HepG2 (cell line): ENCODE measurements around the gene CBY2. TPM values are rescaled to one million over a fixed set of nuclear protein-coding genes. Genes with fewer than 3 reads are reported as not detected.

Experiments
- ATAC-seq: fragments of 200-7000 bp; cut with Tn5 transposase; 3 replicates; pipeline ENCODE4 v1.9.1; 2020; ENCODE audit warnings: mild to moderate bottlenecking, moderate library complexity
- BruUV-seq: library from RNA; stranded (reverse); fragments of 400-500 nt; replicated peaks from 2 replicates; lab custom pipeline; 2021; lab: Mats Ljungman, UMichigan
- CTCF ChIA-PET: fragments of 300-600 bp; formaldehyde crosslinking; extraction: SDS; loops from one replicate; lab custom pipeline; 2021; ENCODE audit warnings: low total read pairs, inconsistent platforms, low intra/inter-chr PET ratio; lab: Yijun Ruan, JAX
- POLR2A ChIA-PET: fragments of 350-600 bp; sonication (Branson Sonifier 250); formaldehyde crosslinking; loops from one replicate; lab custom pipeline; 2020; ENCODE audit warnings: antibody characterized with exemption, inconsistent platforms; lab: Yijun Ruan, JAX
- DNase-seq: peaks from one replicate; pipeline ENCODE4 v3.0.0-alpha.2; 2015; ENCODE audit warnings: low spot score
- FAIRE-seq: peaks from 3 replicates; lab custom pipeline; 2011; peaks lifted over from hg19 to GRCh38; lab: Jason Lieb, UNC
- H2AFZ ChIP-seq: one replicate; pipeline ENCODE4 v1.6.1; 2011; ENCODE audit warnings: low read length, inconsistent platforms
- H3K27ac ChIP-seq: fragments of 300-600 bp; 3 replicates; pipeline ENCODE4 v1.8.0; 2011; ENCODE audit warnings: mixed run types, mild to moderate bottlenecking, mixed read lengths, low read length, inconsistent platforms; ENCODE audit not compliant: insufficient read depth; ENCODE audit errors: extremely low read length
- H3K27me3 ChIP-seq, 2 experiments: fragments of 200-600 bp in 1 of 2; 2 replicates in 1 of 2; 3 replicates in 1 of 2; pipeline versions ENCODE4 v1.6.0 to v1.8.0; 2011; ENCODE audit warnings: low read length in 2 of 2, mild to moderate bottlenecking in 2 of 2, moderate library complexity in 2 of 2, inconsistent platforms in 1 of 2; ENCODE audit not compliant: insufficient read depth in 2 of 2, control insufficient read depth in 1 of 2
- H3K36me3 ChIP-seq, 2 experiments: fragments of 200-600 bp in 1 of 2; replicated peaks in 1 of 2; 2 replicates in 1 of 2; 3 replicates in 1 of 2; pipeline versions ENCODE4 v1.5.1 to v1.8.0; 2011; ENCODE audit warnings: low read length in 2 of 2, inconsistent platforms in 1 of 2; ENCODE audit not compliant: insufficient read depth in 2 of 2, control insufficient read depth in 1 of 2
- H3K4me1 ChIP-seq: 2 replicates; pipeline ENCODE4 v1.5.1; 2012; ENCODE audit warnings: low read length, inconsistent platforms; ENCODE audit not compliant: insufficient read depth
- H3K4me2 ChIP-seq: 2 replicates; pipeline ENCODE4 v1.6.0; 2011; ENCODE audit warnings: low read depth, low read length, inconsistent platforms
- H3K4me3 ChIP-seq, 3 experiments: fragments of 200-600 bp in 1 of 3; sonication (generic), shearing (Covaris generic) in 1 of 3; replicated peaks in 1 of 3; 2 replicates each; pipeline ENCODE4 v1.5.1; 2011 to 2016; ENCODE audit warnings: low read length in 3 of 3, inconsistent platforms in 2 of 3, low read depth in 2 of 3, mild to moderate bottlenecking in 2 of 3, control low read depth in 1 of 3, mixed read lengths in 1 of 3; ENCODE audit not compliant: insufficient read depth in 1 of 3
- H3K79me2 ChIP-seq: one replicate; pipeline ENCODE4 v1.6.1; 2011; ENCODE audit warnings: low read length, inconsistent platforms; ENCODE audit not compliant: insufficient read depth
- H3K9ac ChIP-seq: 2 replicates; pipeline ENCODE4 v1.6.0; 2011; ENCODE audit warnings: mild to moderate bottlenecking, low read depth, low read length, inconsistent platforms; ENCODE audit not compliant: insufficient read depth
- H3K9me3 ChIP-seq: 2 replicates; pipeline ENCODE4 v1.5.1; 2012; ENCODE audit warnings: mild to moderate bottlenecking, low read length
- H4K20me1 ChIP-seq: 2 replicates; pipeline ENCODE4 v1.6.0; 2011; ENCODE audit warnings: inconsistent platforms, mild to moderate bottlenecking, low read length, moderate library complexity; ENCODE audit not compliant: insufficient read depth
- ETV6 ChIP-seq: sonication (generic); formaldehyde crosslinking; conservative IDR thresholded peaks from 2 replicates; pipeline ENCODE4 v1.4.0; 2020; ENCODE audit warnings: missing genetic modification reagents
- HOXD1 ChIP-seq: sonication (generic); formaldehyde crosslinking; IDR thresholded peaks from 2 replicates; pipeline ENCODE4 v1.5.0; 2020; ENCODE audit warnings: missing genetic modification reagents
- TCF7 ChIP-seq: sonication (generic); IDR thresholded peaks from 2 replicates; pipeline ENCODE4 v1.6.1; 2016; ENCODE audit warnings: antibody characterized with exemption, low read depth
- ZBTB10 ChIP-seq: sonication (generic); formaldehyde crosslinking; IDR thresholded peaks from 2 replicates; pipeline ENCODE4 v1.4.0; 2020; ENCODE audit warnings: missing genetic modification reagents, borderline replicate concordance
- ZBTB3 ChIP-seq: sonication (generic); formaldehyde crosslinking; IDR thresholded peaks from 2 replicates; pipeline ENCODE4 v1.4.0; 2020; ENCODE audit warnings: low read depth, mild to moderate bottlenecking, moderate library complexity, missing genetic modification reagents, borderline replicate concordance
- ZFX ChIP-seq: sonication (generic); formaldehyde crosslinking; IDR thresholded peaks from 2 replicates; pipeline ENCODE4 v1.4.0; 2020; ENCODE audit warnings: mild to moderate bottlenecking, low read depth, missing genetic modification reagents, moderate library complexity
- ZNF567 ChIP-seq: sonication (generic); formaldehyde crosslinking; IDR thresholded peaks from 2 replicates; pipeline ENCODE4 v1.8.1; 2023; ENCODE audit warnings: mild to moderate bottlenecking, missing genetic modification reagents, borderline replicate concordance
- WGBS: methylation state at CpG from one replicate; pipeline ENCODE4 v1.1.6; 2017; ENCODE audit warnings: low lambda C conversion rate; 5-methylcytosine and 5-hydroxymethylcytosine counted together
- in situ Hi-C: cut with HindIII; loops from 2 replicates; pipeline ENCODE4 v1.10.0; 2017; ENCODE audit warnings: low pct_unique_long_range_greater_than_20kb; ENCODE audit not compliant: extremely low pct_ligation_motif_present
- intact Hi-C: fragments of 100-400 bp; cut with micrococcal nuclease; formaldehyde crosslinking; loops from one replicate; pipeline ENCODE4 v1.10.0; 2022; ENCODE audit not compliant: unreplicated experiment
- polyA plus RNA-seq, 8 experiments: library from polyadenylated mRNA; depleted of rRNA in 3 of 8; stranded (reverse) in 7 of 8; unstranded in 1 of 8; fragments of >200 nt; fragmentation: Illumina TruSeq in 4 of 8; extraction: Trizol in 4 of 8; gene quantifications; 2 replicates each; pipeline versions ENCODE4 v1.2.1 to v1.2.3, GENCODE V29; 2011 to 2016; ENCODE audit warnings: low read depth in 4 of 8, missing spikeins in 1 of 8, mixed read lengths in 1 of 8; ENCODE audit not compliant: insufficient read depth in 1 of 8
- total RNA-seq, 5 experiments: library from RNA; depleted of rRNA; stranded (reverse); fragments of >200 nt; fragmentation: Illumina TruSeq; extraction: Trizol; gene quantifications; 2 replicates each; pipeline ENCODE4 v1.2.3, GENCODE V29; 2016; ENCODE audit warnings: low read depth in 1 of 5
- TF ChIP-seq, protein P1 (sequence below): sonication (generic); formaldehyde crosslinking; IDR thresholded peaks from 2 replicates; pipeline ENCODE4 v1.4.0; 2020; ENCODE audit warnings: missing genetic modification reagents, borderline replicate concordance
- TF ChIP-seq, protein P2 (sequence below): sonication (generic); formaldehyde crosslinking; IDR thresholded peaks from 2 replicates; pipeline ENCODE4 v1.4.0; 2020; ENCODE audit warnings: missing genetic modification reagents

CBY2 gene
- total and polyA plus RNA-seq, 2 of the 13 experiments (the other 11 are each of a cell fraction or from before 2014, with no cell fraction given), result not detected

- no peaks in the 10 kb centered on the region for H3K4me1 ChIP-seq
- H3K9ac ChIP-seq, result no peak overlapping the region
- 29% methylated on average over 3 of the region's 4 CpGs for WGBS
- H3K79me2 ChIP-seq, result no peaks in the 10 kb centered on the region
- TF ChIP-seq ZNF567 (CRISPR knock-in tag) (no peak), ZFX (CRISPR knock-in tag) (no peak), ETV6 (CRISPR knock-in tag) (no peak), ZBTB10 (no peak), TCF7 (no peak), ZBTB3 (CRISPR knock-in tag) (no peak), HOXD1 (no peak)
- TF ChIP-seq, protein P1, sequence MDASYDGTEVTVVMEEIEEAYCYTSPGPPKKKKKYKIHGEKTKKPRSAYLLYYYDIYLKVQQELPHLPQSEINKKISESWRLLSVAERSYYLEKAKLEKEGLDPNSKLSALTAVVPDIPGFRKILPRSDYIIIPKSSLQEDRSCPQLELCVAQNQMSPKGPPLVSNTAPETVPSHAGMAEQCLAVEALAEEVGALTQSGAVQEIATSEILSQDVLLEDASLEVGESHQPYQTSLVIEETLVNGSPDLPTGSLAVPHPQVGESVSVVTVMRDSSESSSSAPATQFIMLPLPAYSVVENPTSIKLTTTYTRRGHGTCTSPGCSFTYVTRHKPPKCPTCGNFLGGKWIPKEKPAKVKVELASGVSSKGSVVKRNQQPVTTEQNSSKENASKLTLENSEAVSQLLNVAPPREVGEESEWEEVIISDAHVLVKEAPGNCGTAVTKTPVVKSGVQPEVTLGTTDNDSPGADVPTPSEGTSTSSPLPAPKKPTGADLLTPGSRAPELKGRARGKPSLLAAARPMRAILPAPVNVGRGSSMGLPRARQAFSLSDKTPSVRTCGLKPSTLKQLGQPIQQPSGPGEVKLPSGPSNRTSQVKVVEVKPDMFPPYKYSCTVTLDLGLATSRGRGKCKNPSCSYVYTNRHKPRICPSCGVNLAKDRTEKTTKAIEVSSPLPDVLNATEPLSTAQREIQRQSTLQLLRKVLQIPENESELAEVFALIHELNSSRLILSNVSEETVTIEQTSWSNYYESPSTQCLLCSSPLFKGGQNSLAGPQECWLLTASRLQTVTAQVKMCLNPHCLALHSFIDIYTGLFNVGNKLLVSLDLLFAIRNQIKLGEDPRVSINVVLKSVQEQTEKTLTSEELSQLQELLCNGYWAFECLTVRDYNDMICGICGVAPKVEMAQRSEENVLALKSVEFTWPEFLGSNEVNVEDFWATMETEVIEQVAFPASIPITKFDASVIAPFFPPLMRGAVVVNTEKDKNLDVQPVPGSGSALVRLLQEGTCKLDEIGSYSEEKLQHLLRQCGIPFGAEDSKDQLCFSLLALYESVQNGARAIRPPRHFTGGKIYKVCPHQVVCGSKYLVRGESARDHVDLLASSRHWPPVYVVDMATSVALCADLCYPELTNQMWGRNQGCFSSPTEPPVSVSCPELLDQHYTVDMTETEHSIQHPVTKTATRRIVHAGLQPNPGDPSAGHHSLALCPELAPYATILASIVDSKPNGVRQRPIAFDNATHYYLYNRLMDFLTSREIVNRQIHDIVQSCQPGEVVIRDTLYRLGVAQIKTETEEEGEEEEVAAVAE, result no peak
- TF ChIP-seq, protein P2, sequence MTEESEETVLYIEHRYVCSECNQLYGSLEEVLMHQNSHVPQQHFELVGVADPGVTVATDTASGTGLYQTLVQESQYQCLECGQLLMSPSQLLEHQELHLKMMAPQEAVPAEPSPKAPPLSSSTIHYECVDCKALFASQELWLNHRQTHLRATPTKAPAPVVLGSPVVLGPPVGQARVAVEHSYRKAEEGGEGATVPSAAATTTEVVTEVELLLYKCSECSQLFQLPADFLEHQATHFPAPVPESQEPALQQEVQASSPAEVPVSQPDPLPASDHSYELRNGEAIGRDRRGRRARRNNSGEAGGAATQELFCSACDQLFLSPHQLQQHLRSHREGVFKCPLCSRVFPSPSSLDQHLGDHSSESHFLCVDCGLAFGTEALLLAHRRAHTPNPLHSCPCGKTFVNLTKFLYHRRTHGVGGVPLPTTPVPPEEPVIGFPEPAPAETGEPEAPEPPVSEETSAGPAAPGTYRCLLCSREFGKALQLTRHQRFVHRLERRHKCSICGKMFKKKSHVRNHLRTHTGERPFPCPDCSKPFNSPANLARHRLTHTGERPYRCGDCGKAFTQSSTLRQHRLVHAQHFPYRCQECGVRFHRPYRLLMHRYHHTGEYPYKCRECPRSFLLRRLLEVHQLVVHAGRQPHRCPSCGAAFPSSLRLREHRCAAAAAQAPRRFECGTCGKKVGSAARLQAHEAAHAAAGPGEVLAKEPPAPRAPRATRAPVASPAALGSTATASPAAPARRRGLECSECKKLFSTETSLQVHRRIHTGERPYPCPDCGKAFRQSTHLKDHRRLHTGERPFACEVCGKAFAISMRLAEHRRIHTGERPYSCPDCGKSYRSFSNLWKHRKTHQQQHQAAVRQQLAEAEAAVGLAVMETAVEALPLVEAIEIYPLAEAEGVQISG (CRISPR knock-in tag), result no peak
- ChIA-PET POLR2A (no interaction called here), CTCF (no interaction called here)
- no peak for FAIRE-seq
- intact Hi-C loops, result loop anchor here (10.0 kb wide), 1 partner anchor 64 kb away; no protein-coding TSS in a partner anchor
- no peak for DNase-seq
- BruUV-seq, result no TSS peak
- H3K27ac ChIP-seq, result no peak overlapping the region
- no peaks in the 10 kb centered on the region for H4K20me1 ChIP-seq
- in situ Hi-C loops, result no loop called here
- H3K4me2 ChIP-seq, result no peak overlapping the region
- H2AFZ ChIP-seq, result no peak overlapping the region
- H3K9me3 ChIP-seq, result no peaks in the 10 kb centered on the region
- H3K27me3 ChIP-seq, result 0 out of 5 replicates have a peak, but pooled peaks cover 0 to 10% of the 10 kb centered on the region in 2 experiments
- no peaks in the 10 kb centered on the region for H3K36me3 ChIP-seq
- no peak overlapping the region for H3K4me3 ChIP-seq
- ATAC-seq, result no peak
Observed at GRCh38 chr13:45688577-45688976, 13.5 kb upstream of the CBY2 start.
